Cardiac septum (tissue), 1 donor: ENCODE measurements around the gene ME2. TPM values are rescaled to one million over a fixed set of nuclear protein-coding genes. Genes with fewer than 3 reads are reported as not detected.
"Not testable (repeated sequence)": the region's sequence is repeated elsewhere in the genome, so short reads cannot be mapped to it uniquely, and the experiment has no call there.

Source experiments
- DNase-seq: peaks from one replicate; pipeline ENCODE4 v3.0.0-alpha.2; 2020; ENCODE audit warnings: low spot score
- intact Hi-C: fragments of 100-400 bp; cut with DNase I; formaldehyde crosslinking; loops from one replicate; pipeline ENCODE4 v1.14.0; 2022
- long read RNA-seq: library from polyadenylated mRNA; unstranded; transcript quantifications from one replicate; pipeline ENCODE4 v2.0.0, GENCODE V29; 2021
- total RNA-seq: library from RNA; stranded (reverse); fragmentation: NEBNext Ultra II Directional; extraction: Animal tissue kit (Norgen Biotek cat#: 25700); gene quantifications from one replicate; pipeline ENCODE4 v1.2.1, GENCODE V29; 2021
- donor health status: DM: no; HTN: no; CAD: no.

The ME2 gene
- 63.8 TPM for total RNA-seq
- long read RNA-seq, full-length matches to known transcripts = 57 of 73 reads
- long read RNA-seq, partial matches to known transcripts = 13 of 73 reads
- long read RNA-seq, other reads (novel, unspliced or antisense) = 3 of 73 reads

DNA sequence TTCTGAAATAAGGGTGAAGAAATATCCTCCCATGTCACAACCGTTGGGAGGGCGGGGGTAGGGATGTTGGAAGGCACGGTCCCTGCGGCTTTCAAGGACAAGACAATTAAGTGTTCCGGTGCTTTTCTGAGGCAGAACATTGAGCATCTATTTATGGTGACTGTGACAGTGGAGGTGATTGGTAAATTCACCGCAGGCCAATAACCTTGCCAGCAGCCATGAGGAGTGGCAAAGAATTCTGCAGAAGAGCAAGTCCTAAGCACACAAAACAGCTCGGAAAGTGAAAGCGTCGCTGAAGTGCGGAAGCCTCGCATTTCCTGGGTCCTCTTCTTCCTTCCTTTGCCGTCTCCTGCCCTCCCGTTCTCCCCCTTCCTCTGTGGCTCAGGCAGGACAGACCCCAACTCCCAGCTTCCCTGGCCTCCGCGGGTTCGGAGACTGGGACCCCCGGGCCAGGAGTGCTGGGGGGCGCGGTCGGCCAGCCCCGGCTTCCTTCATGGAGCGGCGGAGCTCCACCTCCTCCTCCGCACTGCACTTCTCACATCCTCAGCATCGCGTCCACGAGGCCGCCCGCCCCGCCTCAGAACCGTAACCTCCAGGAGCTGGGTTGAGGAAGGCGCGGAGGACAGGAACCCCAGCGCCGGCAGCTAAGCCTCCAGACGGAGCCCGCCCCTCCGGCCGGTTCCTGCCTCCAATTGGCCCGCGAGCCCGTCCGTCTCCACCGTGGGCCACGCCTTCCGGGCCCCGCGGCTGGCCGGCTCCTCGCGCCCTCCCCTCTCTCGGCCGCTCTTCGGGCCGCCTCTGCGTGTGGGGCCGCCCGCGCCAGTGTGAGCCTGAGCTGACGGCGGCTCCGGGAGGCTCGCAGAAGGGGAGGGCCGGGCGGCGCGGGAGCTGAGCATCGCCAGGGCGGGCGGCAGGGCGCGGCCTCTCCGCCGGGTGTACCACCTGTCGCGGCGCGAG is at the start of gene ME2:
Gene ME2 (plus strand): TSS at position 774 of the 957 bp plus-strand sequence. CDS start 16,703 bp downstream, outside the sequence.
- intact Hi-C loops = loop anchor here (2.0 to 5.0 kb wide), 3 partner anchors 58 to 152 kb away; partner anchors contain the start of genes ELAC1, MRO and SMAD4
- peak; percentile 97 for DNase-seq

DNA sequence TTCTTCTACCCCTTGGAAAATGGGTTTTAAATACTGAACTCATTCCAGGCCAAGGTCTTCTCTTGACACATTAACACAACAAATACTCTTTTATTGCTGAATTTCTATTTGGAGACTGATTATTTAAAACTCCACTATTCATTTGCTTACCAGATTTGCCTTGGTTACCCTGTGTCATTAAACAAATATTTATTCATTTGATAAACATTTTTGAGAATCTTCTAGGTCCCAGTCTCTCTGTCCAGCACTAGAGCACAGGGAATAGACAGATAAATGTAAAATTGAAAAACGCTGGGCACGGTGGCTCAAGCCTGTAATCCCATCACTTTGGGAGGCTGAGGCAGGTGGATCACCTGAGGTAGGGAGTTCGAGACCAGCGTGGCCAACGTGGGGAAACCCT is 49.3 kb upstream of the ME2 start:
- no peak for DNase-seq
- intact Hi-C loops = no loop called here

DNA sequence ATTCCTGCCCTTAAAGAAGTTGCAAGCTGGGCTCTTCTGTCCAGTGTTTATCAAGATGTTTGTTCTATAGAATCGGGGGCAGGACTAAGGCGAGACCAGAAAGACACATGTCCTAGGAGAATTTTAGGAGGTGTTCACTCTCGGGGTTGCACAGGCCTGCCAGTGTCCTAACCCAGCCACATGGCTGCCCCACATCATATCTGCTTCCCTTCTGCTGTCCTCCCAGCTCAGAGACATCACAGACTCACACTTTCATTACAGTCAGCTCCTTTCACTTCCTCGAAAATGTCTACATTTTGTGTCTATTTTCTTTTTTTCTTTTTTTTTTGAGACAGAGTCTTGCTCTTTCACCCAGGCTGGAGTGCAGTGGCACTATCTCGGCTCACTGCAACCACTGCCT is 48.4 kb upstream of the ME2 start:
- DNase-seq = no peak
- intact Hi-C loops = no loop called here

DNA sequence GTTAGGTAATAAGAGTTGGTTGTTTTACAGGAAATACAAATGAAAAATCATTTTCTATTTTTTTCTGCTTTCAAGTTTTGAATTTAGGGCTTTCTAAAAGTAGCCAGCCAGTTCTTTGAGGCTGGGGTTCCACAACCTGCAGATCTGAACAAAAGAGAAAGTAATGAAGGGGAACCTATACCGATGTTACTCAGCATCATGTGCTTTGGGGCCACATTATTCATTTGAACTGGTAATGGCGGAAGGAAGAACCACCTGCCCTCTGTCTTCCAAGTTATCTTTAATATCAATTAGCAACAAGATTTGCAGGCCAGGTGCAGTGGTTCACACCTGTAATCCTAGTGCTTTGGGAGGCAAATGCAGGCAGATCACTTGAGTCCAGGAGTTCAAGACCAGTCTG is 46.2 kb upstream of the ME2 start:
- intact Hi-C loops = no loop called here
- no peak for DNase-seq

DNA sequence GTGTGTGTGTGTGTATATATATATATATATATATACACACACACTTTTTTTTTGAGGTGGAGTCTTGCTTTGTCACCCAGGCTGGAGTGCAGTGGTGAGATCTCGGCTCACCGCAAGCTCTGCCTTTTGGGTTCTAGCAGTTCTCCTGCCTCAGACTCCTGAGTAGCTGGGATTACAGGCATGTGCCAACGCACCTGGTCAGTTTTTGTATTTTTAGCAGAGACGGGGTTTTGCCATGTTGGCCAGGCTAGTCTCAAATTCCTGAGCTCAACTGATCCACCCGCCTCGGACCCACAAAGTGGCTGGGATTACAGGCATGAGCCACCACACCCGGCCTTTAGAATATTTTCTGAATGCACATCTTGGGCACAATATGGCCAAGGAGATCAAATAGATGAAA is 45.4 kb upstream of the ME2 start:
- DNase-seq, intact Hi-C loops: not testable (repeated sequence)

DNA sequence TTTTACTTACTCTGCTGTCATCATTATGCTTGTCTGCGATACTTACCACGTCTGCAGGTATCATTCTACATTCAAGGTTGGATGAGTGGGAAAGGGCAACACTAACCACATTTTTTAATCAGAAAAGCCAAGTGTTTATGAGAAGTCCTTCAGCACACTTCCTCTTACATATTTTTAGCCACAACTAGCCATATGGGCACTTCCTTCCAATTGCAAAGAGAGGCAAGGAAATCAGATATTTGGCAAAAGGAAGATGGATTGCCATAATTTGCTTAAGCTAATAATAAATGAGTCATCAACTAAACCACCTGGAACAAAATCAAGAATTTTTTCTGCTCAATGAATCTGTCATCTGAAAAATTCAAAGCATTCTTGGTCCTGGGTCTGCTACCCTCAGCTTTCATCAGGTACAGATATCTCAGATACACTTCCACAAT is 42.4 kb upstream of the ME2 start:
- no peak for DNase-seq
- intact Hi-C loops = no loop called here

DNA sequence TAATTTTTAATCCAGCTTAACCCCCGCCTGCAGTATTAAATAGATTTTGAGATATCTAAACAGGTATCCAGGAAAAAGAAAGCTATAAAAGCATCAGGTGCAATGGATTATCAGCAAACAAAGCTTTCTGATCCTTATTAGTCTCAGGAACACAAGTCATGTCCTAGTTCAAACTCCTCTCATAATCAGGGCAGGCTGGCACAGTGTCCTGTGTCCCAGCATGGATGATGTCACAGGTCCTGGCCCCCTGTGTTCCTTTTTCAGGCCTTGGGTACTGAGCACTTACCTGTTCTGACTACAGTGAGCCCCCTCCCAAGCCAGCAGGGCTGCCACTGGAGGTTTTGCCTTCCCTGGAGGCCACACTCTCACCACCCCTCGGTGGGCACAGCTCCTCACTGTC is 39.6 kb upstream of the ME2 start:
- DNase-seq = no peak
- intact Hi-C loops = no loop called here

DNA sequence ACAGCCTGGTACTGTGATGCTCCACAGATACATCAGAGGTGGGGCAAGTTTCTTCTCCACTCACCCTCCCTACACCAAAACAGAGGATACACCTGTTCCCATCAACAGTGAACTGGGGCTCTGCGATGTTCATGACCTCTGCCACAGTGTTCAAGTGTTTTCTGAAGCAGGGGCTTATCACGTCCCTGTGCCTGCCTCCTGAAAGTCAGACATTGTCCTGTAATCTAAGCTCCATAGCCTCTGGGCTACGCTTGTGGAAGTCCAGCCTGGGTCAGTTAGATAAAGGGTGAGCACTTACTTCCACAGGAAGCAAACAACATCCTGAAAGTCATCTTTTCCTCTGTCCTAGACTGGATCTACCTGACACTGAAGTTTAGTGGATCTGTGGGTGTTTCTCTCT is 38.9 kb upstream of the ME2 start:
- intact Hi-C loops = no loop called here

DNA sequence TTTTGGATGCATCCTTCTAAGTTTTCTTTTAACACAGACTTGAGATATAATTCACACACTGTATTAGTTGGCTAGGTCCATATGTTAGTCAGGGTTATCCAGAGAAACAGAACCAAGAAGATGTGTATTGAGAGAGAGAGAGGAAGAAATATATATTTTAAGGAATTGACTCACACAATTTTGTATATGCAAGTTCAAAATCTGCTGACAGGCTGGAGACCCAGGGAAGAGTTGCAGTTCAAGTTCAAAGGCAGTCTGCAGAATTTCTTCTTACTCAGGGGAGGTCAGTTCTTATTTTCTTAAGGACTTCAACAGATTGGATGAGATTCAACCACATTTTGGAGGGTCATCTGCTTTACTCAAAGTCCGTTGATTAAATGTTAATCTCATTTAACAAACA is 36.1 kb upstream of the ME2 start:
- intact Hi-C loops = no loop called here
- DNase-seq = no peak

More for the DNA sequence above, 38.9 kb upstream of the ME2 start:
- no peak for DNase-seq

DNA sequence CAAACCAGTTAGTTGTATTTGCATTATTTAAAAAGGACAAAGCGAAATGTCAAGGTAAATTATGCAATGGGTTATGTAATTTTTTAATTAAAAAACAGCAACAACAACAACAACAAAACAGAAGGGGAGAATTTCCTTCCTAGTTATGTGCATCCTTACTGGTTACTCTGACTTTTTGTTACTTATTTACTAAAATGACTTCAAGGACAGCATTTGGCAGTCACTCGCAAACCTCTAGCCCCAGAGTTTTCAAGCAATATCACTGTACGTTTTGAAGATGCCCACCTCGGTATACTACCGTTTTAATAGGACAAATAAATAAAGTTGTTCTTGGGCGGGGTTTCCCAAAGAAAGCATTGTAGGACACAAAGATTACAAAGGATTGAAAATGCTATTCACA is 34.4 kb upstream of the ME2 start:
- intact Hi-C loops = no loop called here
- no peak for DNase-seq

DNA sequence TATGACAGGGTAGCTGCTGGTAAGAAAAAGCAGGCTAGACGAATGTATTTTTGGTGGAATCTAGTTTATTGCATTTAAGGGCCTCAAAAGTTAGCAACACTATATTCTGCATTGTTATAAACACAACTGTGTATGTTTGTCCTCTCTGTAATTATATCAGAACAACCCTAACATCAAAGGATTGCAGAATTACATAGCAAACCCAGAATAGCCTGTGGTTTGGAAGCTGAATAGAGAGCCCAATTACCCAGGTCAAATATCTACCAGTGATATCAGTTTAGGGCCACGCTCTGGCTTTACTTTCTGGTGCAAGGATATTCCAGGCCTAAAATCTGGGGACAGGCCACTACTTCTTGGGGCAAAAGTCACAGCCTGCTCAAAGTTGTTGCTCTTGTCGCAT is 34.0 kb upstream of the ME2 start:
- intact Hi-C loops = no loop called here
- DNase-seq = no peak

DNA sequence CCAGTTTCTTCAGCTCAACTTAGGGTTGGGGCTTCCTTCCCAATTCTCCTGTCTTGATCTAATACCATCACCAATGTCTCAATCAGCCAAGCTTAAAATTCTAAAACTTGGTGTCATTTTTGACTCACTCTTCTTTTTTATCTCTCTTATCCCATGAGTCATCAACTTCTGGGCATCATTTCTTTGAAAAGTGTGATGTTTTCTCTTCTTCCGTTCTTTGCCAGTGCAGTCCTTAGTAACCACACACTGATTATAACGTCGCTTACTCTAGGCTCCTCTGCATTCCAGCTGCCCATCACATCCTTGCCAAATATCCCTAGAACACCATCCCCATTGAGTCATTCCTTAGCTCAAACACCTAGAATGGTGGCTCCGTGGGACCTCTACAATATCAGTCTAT is 31.7 kb upstream of the ME2 start:
- DNase-seq = no peak
- intact Hi-C loops = no loop called here

DNA sequence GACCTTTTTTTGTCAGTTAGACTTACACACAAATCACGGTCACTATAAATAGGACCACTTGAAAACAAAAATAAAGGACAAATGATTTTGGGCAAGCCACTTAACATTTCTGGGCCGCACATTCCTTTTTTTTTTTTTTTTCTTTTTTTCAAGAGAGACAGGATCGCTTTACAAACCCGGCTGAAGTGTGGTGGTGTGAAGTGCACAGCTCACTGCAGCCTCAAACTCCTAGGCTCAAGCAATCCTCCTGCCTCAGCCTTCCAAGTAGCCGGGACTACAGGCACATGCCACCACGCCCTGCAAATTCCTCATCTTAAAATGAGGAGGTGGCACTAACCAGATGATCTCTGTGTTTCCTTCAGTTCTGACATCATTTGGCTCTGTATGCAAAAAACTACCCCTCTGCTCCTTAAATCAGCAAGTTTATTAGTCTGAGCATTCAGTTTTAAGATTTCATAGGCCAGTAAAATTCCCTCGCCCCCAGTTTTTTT is 30.8 kb upstream of the ME2 start:
- intact Hi-C loops = no loop called here
- no peak for DNase-seq

DNA sequence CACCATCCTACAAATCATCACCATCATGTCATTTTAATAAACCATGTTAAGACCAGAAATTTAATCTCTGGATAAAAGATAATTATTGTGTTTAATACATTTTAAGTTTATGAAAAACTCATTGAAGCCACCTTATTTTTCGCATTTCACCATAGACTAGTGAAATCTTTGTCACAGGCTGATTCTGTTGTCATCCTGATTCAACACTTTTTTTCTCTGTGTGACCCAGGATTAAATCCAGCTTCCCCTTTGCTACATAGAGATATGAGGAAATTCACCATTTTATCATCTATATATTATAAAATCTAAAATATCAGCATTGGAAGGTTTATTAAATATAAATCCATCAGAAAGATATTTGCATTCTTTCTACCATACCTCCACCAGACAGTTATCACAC is 29.9 kb upstream of the ME2 start:
- no peak for DNase-seq
- intact Hi-C loops = no loop called here

DNA sequence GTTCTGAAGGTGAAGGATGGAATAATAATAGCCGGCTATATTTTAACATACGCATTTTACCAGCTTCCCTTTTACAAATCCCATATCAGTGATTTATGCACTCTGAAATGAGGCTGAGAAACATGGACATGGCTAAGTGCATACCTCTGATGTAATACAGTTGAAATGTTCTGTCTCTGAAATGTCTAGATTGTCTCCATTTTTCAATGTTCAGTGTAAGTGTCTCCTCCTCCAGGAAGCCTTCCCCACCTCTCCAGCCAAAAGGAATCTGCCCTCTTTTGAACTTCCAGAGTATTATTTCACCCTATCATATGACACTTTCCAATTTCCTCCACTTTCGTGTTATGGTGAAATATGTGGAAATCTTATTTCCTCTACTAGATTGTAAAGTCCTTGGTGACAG is 29.5 kb upstream of the ME2 start:
- intact Hi-C loops = no loop called here
- DNase-seq = no peak

DNA sequence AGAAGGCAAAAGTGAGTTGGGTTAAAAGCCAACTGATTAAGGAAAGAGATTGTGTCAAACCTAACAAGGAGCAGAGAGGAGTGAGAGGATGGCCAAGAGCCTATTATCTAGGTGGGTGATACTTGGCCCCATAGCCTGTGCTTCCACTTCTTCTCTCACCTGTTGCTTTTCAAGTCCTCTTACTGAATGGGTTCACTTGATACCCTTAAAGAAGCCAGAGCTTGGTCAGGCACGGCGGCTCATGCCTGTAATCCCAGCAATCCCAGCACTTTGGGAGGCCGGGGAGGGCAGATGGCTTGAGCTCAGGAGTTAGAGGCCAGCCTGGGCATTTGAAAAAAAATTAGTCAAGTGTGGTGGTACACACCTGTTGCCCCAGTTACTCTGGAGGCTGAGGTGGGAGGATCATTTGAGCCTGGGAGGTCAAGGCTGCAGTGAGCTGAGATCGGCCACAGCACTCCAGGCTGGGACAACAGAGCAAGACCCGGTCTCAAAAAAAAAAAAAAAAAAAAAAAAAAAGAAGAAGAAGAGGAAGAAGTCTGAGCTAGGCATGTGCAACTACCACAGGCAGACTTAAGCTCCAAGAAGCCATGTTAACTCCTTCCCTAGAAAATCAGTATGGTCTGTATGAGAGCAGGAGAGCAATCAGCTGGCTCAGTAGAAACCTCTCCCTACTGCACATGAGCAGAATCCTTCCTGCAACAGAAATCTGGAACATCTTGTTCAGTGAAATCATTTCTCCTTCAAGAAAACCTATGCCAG is 28.4 kb upstream of the ME2 start:
- no peak for DNase-seq
- intact Hi-C loops = no loop called here

DNA sequence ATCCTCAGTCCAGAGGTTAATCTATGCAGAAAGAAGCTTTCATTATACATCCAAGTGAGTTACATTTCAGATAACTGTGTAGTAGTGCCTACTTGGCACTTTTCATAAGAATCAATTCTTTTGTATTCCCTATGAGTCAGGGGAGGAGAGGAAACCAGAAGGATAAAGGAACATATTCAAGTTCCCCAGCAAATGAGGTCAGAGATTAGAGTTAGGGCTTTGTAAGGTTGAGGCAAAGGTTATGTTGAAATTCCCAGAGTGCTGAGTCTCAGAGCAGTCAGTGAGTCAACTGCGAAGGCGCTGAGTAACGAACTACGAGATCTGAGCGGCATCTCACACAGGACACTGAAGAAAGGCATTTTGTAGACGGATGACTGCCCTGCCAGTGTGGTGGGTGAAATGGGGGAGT is 25.1 kb upstream of the ME2 start:
- no peak for DNase-seq
- intact Hi-C loops = no loop called here

DNA sequence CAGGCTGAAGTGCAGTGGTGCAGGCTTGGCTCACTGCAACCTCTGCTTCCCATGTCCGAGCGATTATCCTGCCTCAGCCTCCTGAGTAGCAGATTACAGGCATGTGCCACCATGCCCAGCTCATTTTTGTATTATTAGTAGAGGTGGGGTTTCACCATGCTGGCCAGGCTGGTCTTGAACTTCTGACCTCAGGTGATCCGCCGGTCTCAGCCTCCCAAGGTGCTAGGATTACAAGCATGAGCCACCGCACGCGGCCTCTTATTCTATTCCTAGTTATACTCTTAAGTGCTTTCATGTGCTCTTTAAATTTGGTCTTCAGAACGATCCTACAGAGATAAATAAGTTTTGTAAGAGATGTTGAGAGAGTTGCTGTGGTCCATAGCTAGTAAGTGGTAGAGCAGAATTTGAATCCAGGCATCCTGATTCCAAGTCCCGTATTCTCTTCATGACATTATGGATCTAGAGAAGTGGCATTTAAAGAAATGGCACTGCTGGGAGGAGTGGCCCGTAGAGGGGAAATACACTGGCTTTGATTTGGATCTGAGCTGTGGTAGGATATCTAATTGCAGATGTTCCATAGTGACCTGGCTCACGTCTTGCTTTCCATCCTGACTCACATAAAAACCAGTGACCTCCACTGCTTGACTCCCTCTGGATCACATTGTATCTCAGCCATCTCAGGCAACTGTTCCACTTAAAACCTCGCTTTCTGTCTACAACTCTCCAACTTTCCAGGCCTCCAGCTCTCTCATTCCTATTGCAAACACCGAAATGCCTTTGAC is 22.8 kb upstream of the ME2 start:
- intact Hi-C loops = no loop called here
- no peak for DNase-seq

DNA sequence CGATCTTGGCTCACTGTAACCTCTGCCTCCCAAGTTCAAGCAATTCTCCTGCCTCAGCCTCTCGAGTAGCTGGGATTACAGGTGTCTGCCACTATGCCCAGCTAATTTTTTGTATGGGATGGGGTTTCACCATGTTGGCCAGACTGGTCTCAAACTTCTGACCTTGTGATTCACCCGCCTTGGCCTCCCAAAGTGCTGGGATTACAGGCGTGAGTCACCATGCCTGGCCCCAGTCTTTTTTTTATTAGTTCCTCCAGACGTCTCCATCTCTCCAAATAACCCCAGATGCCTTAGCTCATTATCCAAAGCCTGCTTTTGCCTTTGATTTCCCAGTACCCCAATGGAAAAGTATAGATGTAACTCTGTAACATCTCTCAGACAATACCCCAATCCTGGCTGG is 21.8 kb upstream of the ME2 start:
- DNase-seq, intact Hi-C loops: not testable (repeated sequence)

DNA sequence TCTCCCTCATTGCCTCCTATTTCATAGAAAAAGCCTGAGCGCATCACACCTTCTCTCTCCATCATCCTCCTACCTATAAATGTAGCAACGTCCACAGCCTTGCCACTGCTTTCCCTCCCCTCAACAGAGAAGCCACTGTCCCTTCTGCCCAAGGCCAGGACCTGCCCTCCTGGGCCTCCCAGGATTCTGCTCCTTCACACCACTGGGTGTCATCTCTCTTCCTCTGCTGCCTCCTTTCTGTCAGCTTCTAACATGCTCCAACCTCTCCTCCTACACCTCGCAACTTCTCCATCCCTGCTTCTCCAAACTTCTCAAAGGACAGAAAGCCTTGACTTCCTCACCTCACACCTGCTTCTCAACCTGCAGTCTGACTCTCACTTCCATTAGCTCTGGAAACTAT is 21.2 kb upstream of the ME2 start:
- intact Hi-C loops = no loop called here
- DNase-seq = no peak
